HS-27A (cell line): Measurements from ENCODE around the gene UCN3.
"Not testable (repeated sequence)": the region's sequence is repeated elsewhere in the genome, so short reads cannot be mapped to it uniquely, and the experiment has no call there.

Experiments used
- DNase-seq: peaks from one replicate; pipeline ENCODE4 v3.0.0-alpha.2; 2012; ENCODE audit warnings: low read depth, missing footprints

The UCN3 gene

DNA sequence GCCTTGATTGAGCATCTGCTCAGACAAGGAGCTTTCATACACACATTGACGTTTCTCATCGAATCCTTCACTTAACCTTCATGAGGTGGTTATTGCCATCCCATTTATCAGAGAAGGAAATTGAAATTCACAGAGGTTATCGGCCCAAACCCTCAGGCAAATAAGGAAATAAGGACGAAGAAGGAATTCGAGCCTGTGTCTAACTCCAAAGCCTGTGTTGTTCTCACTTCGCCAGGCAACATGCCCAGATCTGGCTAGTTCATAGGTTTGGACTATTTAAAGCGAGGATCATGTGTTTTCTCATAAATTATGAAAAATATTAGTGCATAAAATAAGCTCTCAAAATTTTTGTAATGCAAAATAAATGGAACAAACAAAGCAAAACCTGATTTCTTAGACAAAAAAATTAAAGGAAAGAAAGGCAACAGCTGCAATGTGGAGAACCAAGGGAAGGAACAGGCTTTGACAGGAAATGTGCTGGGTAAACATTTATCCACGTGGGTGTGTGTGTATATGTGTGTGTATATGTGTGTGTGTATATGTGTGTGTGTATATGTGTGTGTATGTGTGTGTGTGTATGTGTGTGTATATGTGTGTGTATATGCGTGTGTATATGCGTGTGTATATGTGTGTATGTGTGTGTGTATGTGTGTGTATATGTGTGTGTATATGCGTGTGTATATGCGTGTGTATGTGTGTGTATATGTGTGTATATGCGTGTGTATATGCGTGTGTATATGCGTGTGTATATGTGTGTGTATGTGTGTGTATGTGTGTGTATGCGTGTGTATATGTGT is 4.8 kb downstream of the UCN3 start:
- DNase-seq = no peak

DNA sequence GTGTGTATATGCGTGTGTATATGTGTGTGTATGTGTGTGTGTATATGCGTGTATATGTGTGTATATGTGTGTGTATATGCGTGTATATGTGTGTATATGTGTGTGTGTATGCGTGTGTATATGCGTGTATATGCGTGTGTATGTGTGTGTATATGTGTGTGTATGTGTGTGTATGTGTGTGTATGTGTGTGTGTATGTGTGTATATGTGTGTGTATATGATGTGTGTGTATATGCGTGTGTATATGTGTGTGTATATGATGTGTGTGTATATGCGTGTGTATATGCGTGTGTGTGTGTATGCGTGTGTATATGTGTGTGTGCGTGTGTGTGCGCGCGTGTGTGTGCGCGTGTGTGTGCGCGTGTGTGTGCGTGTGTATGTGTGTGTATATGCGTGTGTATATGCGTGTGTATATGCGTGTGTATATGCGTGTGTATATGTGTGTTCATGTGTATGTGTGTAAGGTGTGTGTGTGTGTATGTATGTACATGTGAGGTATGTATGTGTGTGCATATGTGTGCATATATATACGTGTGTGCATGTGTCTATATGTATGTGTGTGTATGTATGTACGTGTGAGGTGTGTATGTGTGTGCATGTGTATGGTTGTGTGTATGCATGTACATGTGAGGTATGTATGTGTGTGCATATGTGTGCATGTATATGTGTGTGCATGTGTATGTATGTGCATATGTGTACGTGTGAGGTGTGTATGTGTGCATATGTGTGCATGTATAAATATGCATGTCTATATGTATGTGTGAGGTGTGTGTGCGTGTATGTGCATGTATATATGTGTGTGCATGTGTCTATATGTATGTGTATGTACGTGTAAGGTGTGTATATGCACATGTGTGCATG is 6.0 kb downstream of the UCN3 start:
- DNase-seq = no peak

DNA sequence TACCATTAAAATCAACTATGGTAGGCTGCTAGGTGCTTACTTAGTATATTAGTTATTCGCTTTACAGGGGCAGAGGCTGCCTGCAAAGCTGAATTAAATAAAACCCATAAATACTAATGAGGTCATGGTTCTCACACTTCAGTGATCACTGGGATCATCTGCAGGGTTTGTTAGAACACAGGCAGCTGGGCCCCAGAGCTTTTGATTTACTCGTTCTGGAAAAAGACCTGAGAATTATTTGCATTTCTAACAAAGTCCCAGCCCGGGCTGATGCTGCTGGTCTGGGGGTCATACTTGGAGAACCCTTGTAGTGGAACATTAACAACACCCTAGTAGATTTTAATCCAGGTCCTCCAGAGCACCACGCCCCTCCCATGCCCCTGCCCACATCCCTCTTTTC is 8.5 kb downstream of the UCN3 start:
- no peak for DNase-seq

DNA sequence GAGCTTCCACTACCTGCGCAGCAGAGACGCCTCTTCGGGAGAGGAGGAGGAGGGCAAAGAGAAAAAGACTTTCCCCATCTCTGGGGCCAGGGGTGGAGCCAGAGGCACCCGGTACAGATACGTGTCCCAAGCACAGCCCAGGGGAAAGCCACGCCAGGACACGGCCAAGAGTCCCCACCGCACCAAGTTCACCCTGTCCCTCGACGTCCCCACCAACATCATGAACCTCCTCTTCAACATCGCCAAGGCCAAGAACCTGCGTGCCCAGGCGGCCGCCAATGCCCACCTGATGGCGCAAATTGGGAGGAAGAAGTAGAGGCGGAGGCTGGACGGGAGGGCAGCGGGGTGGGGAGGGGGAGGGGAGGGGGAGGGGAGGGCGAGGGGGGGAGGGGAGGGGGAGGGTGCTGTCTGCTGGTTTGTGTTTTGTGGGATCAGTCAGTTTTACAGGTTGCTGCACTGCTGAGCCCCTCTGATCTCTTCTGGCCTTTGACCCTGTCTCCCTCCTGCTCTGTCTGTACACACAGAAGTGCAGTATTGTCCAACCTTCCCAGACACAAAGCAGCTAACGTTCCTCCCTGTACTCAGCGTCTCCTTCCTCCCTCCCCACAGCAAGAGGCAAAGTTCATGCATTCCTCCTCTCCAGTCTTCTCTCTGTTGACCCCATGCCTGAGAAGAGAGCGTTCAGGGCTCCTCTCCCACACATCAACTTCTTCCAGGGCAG is 9.3 kb downstream of the UCN3 start:
- no peak for DNase-seq

DNA sequence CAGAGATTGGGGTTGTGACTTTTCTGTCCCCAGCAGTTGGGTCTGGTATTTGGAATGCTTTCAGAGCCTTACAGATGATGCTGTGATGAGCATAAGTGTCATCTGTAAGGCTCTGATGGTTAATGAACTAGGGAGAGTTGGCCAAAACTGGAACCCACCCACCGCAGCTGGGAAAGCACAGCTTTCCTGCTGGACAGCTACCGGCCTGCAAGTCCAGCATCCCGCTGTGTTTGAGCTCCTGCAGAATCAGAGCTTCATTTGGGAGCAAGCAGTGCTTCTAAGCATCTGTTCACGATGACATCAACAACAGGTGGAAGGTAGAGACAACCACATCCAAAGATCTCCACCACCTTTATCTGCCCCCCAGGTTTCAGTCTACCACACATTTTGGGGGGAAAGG is 11.7 kb downstream of the UCN3 start:
- DNase-seq = no peak

DNA sequence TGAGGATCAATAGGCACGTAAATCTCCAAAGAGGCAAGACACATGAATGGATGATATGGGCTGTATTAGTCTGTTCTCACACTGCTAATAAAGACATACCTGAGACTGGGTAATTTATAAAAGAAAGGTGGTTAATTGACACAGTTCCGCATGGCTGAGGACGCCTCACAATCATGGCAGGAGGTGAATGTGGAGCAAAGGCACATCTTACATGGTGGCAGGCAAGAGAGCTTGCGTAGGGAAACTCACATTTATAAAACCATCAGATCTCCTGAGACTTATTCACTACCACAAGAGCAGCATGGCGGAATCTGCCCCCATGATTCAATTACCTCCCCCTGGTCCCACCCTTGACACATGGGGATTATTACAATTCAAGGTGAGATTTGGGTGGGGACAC is 14.4 kb downstream of the UCN3 start:
- not testable (repeated sequence) for DNase-seq

DNA sequence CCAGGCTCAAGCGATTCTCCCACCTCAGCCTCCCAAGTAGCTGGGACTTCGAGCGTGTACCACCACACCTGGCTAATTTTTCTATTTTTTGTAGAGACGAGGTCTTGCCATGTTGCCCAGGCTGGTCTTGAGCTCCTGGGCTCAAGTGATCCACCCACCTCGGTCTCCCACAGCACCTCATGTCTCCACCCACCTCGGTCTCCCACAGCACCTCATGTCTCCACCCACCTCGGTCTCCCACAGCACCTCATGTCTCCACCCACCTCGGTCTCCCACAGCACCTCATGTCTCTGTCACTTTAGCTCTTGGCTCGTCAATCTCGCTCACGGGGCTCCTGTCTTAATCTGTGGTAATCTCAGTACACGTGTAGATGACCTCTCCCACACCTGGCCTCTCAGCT is 15.6 kb downstream of the UCN3 start:
- not testable (repeated sequence) for DNase-seq

DNA sequence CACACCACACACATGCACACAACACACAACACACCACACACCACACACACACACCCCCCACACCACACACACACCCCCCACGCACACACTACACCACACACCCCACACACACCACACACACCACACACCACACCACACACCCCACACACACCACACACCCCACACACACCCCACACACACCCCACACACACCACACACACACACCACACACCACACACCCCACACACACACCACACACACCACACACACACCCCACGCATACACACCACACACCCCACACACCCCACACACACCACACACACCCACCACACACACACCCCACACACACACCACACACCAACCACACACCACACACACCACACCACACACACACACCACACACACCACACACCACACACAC is 16.4 kb downstream of the UCN3 start:
- DNase-seq = no peak

DNA sequence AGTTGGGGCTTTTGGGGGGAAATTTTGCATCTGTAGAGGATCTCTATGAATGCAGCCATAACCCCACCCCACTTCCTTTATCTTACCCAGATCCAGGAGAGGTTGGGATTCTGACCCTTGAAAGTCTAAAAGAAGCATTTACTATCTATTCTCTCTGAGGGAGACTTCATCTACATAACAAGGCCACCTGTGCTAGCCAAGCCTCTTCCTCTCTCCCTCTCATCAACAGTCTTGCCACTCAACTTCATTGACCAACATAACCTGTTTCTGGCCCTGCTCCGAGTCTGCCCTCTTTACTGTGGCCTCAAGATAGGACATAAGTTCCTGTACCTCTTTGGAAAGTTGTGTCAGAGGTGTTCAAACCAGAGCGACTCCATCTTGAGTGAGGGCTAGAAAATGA is 20.5 kb downstream of the UCN3 start:
- no peak for DNase-seq

DNA sequence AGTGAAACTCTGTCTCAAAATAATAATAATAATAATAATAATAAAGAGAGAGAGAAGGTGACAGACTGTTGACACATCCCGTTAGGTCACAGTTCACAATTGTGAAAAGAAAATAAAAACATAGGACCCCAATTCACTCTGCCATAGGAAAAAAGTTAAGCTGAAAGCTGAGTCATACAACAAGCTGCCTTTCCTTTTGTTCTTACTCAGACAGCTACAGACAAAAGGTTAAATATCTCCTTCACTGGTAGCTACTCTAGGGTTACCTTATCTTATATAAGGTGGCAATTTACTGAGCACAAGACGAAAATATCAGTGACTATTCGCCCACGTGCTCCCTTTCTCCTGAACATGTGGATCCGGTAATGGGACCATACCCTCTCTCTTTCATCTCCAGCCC is 22.4 kb downstream of the UCN3 start:
- no peak for DNase-seq

DNA sequence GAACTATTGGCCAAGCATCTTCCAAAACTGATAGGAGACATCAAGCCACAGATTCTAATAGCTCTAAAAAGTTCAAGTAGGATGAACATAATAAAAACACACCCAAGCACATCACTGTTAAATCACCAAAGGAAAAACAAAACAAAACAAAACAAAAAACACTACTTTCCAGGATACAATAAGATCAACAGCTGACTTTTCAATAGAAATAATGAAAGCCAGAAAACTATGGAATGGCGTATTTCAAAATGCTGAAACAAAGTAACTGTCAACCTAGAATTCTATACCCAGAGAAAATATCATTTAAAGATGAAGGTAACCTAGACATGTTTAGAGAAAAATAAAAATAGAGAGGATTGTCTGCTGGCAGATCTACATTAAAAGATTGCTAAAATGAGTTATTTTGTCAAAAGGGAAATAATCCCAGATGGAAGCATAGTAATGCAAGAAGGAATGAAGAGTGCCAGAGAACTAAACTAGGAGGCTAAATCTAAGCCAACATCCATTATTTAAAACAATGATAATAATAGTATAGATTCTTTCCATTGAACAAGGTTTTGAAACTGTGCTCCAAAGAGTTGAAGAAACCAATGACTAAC is 25.9 kb downstream of the UCN3 start:
- DNase-seq = no peak

DNA sequence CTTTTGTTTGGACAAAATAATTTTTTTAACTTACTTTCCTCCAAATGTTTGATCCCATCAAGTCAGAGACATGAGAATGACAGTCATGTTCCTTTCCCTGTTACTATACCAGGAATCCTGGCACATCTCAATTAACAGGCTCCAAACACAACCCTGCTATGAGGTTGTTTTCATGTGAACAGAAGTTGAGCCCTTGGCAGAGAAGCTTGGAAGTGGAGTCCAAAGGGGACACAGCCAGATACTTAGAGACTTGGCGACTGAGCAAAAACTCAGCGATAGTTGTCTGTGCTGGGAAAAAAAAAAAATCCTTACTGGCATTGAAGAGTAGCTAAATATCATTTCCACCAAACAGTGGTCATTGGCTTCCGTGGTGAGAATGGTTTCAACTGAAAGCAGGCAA is 27.0 kb downstream of the UCN3 start:
- no peak for DNase-seq

DNA sequence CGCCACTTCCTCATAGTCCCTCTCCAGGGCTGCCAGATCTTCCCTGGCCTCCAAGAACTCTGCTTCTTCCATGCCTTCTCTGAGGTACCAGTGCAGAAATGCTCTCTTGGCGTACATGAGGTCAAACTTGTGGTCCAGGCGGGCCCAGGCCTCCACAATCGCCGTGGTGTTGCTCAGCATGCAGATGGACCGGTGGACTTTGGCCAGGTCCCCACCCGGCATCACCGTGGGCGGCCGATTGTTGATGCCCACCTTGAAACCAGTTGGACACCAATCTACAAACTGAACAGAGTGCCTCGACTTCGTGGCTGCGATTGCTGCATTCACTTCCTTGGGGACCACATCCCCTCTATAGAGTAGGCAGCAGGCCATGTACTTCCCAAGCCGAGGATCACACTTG is 28.8 kb downstream of the UCN3 start:
- DNase-seq = no peak

DNA sequence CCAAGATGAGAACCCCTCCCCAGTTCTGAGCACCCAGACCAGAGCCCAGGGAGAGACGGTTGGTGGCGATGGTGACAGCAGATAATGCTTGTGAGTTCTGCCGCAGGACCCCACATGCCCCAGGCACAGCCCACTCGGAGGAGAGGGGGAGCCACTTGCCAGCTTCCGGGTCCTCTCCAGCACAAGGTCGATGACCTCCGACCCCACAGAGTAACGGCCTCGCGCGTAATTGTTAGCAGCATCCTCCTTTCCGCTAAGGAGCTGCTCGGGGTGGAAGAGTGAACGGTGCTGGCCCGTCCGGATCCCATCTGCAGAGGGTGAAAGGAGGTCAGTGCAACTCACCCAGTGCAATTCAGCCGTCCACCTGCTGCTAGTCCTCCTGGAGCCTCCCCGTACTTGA is 30.4 kb downstream of the UCN3 start:
- no peak for DNase-seq

DNA sequence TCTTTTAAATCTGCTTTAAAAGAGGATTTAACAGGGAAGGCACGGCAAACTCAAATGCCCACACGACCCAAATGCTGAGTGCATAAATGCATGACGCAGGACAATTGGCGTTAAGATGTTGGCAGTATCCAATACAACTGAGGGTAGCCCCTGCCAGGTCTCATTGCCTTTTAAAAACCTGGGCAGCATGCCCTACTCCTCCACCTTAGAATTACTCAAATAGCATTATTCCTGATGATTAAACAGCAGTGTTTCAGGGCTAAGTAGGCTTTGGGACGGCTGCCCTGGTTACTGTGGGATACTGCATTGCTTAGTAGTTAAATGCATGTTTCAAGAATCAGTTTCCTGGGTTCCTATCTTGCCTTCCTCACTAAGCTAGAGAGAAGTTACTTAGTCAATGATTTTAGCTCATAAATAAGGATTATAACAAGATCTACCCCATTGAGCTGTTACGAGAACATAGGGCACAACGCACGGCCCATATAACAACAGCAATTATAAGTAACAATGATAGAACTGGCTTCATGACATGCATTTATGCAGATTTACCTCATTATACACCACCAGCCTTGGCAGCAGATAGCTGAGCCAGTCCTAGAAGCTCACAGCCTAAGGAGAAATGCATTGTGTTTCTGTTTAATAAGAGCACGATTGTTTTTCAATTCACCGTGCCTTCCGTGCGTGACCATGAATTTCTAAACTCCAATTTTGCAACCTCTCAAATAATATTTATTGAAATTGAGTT is 32.0 kb downstream of the UCN3 start:
- DNase-seq = no peak

DNA sequence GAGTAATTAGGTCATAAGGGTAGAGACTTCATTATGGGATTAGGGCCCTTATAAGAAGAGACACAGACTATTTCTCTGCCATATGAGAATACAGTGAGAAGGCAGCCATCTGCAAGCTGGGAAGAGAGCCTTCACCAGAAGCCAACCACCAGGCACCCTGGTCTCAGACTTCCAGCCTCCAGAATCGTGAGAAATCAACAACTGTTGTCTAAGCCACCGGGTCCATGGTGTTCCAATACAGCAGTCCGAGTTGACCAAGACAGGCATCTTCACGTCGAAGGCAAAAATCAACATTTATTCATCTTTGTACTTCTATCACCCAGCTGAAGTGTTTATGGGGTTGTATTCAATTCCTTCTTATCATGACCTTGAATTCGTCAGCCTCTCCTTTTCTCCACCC is 34.6 kb downstream of the UCN3 start:
- no peak for DNase-seq

DNA sequence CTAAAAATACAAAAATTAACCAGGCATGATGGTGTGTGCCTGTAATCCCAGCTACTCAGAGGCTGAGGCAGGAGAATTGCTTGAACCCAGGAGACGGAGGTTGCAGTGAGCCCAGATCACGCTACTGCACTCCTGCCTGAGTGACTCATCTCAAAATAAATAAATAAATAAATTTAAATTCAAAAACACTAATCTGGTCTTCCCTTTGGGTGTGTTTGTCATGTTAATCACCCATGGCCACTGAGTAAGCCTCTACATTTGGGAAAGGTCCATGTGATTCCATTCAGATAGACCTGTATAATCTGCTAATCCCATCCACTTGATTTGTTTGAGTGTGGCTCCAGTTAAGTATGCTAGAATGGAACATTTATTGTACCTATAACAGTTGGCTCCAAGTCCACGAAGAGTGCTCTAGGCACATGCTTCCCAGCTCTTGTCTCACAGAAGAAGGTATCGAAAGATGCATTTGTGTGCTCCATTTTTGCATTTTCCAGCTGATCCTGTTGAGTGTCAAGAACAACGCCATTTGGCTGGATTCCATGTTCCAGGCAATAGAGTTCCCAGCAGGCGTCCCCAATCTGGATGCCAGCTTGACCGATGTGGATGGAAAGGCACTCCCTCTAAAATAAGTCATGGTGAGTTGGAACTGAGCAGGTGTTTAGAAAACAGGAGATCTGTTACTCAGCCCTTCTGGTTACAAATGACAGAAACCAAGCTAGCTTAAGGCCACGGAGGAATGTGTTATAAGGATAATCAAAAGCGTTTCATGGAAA is 35.9 kb downstream of the UCN3 start:
- DNase-seq = no peak

DNA sequence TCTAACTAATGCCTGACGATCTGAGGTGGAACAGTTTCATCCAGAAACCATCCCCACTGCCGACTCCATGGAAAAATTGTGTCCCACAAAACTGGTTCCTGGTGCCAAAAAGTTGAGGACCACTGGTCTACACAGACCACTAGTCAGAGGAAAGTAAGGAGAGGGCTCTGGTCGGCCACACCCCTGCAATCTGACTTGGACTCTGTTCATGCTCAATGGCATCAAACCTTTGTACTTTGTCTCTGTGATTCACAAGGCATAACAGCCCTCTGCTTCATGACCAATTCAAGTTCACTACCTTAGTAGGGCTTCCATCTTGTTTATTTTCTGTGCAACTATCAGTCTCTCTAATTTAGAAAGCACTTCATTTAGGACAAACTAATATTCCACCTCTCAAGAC is 38.0 kb downstream of the UCN3 start:
- no peak for DNase-seq

DNA sequence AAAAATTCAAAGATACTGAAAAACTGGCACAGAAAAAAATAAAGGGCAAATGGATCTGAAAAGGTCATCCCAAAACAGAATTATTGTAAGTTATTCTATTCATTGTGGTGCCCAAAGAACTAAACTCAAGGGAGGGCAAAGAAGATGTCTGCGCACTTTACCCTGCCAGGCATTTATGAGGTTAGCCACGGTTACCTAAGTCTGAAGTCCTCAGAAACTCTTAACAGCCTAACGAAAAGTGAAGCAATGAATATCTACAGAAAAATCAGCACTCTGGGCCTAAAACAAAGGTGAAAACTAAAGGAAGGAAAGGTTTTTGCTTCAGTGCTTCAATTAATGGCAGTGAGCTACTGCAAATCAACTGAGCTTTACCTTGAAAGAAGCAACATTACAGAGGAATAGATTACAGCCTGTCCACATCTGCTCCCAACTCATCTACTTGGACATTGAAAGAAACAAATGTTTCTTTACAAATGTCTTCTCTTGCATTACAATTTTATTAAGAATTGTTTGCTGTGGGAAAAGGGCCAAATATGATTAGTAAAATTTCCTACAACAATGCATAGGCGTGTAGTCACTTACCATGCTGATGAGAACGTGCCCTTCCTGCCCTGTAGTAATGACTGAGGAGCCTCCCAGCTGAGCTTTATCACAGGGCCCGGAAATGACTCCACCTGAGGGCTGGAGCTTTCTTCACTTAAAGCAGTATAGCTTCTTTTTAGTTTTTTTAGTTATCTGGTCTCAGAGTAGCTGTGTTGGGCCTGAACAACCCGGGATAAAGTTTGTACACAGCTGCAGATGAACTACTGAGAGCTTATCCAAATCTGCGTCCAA is 39.7 kb downstream of the UCN3 start, which contains the start of gene TUBAL3:
Gene TUBAL3, minus strand, starts transcription at position 621 of the 834 bp plus-strand sequence. Its CDS starts 36 bp downstream, at position 585.
- no peak for DNase-seq

DNA sequence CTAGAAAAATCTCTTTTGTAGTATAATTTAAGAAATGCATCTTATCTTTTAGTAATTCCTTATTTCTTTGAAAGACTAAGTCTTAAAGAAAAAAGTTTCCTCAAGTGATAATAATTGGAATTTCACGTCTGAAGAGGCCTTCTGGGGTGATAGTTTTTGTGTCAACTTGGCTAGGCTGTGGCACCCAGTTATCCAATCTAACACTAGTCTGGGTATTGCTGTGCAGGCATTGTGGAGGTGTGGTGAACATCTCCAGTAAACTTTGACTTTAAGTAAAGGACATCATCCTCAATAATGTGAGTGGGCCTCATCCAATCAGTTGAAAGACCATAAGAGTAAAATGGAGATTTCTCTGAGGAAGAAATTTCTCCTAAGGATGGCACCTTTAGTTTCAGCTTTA is 42.2 kb downstream of the UCN3 start:
- DNase-seq = no peak
